T-cell (primary cell): ENCODE measurements around the gene AKR7A2. TPM values are rescaled to one million over a fixed set of nuclear protein-coding genes. Genes with fewer than 3 reads are reported as not detected.

Source experiments
- ATAC-seq, 4 experiments: fragments of 200-7000 bp in 3 of 4; fragments of 150-1000 bp in 1 of 4; cut with Tn5 transposase; replicated peaks in 1 of 4; 1 replicate in 3 of 4; 2 replicates in 1 of 4; pipeline ENCODE4 v1.10.0; 2021; ENCODE audit warnings: moderate library complexity in 3 of 4, mild to moderate bottlenecking in 2 of 4, moderate number of reproducible peaks in 1 of 4
- CTCF ChIA-PET, 2 donors: fragments of 300-600 bp; sonication (Branson Sonifier 250); formaldehyde crosslinking; loops; one replicate each; lab custom pipeline; 2022; ENCODE audit warnings: antibody characterized with exemption in 2 of 2; lab: Charles Lee
- POLR2A ChIA-PET, 2 donors: fragments of 300-600 bp; sonication (Branson Sonifier 250); formaldehyde crosslinking; loops; one replicate each; lab custom pipeline; 2022; ENCODE audit warnings: antibody characterized with exemption in 2 of 2; lab: Charles Lee
- DNase-seq, 35 experiments: peaks; one replicate each; pipeline versions ENCODE4 v3.0.0 to v3.0.0-alpha.2; 2013 to 2023
- H3K27ac ChIP-seq: one replicate; pipeline ENCODE4 v1.5.1; 2013; ENCODE audit warnings: low read length
- H3K27me3 ChIP-seq, 2 experiments: replicated peaks in 1 of 2; 1 replicate in 1 of 2; 2 replicates in 1 of 2; pipeline versions ENCODE4 v1.6.1 to v1.7.0; 2013; ENCODE audit warnings: low read length in 1 of 2, mixed read lengths in 1 of 2; ENCODE audit not compliant: control insufficient read depth in 2 of 2, insufficient read depth in 2 of 2; ENCODE audit errors: extremely low read depth in 1 of 2
- H3K36me3 ChIP-seq, 2 donors: 1 replicate in 1 of 2; 2 replicates in 1 of 2; pipeline versions ENCODE4 v1.6.1 to v1.7.0; 2013; ENCODE audit warnings: low read length in 1 of 2; ENCODE audit not compliant: control insufficient read depth in 2 of 2, insufficient read depth in 1 of 2; ENCODE audit errors: extremely low read depth in 1 of 2
- H3K4me1 ChIP-seq, 2 experiments: 1 replicate in 1 of 2; 2 replicates in 1 of 2; pipeline versions ENCODE4 v1.6.1 to v1.7.0; 2013; ENCODE audit warnings: low read length in 2 of 2, mixed read lengths in 1 of 2; ENCODE audit not compliant: insufficient read depth in 2 of 2, control insufficient read depth in 1 of 2; ENCODE audit errors: extremely low read depth in 1 of 2
- H3K4me3 ChIP-seq, 2 donors: 1 replicate in 1 of 2; 2 replicates in 1 of 2; pipeline versions ENCODE4 v1.5.1 to v1.7.0; 2013; ENCODE audit warnings: mild to moderate bottlenecking in 2 of 2, low read length in 1 of 2, moderate library complexity in 1 of 2; ENCODE audit not compliant: control insufficient read depth in 1 of 2; ENCODE audit errors: extremely low read depth in 1 of 2
- H3K9me3 ChIP-seq: 2 replicates; pipeline ENCODE4 v1.7.0; 2013
- H3K27ac Mint-ChIP-seq, 2 donors: one replicate each; pipeline ENCODE4 v1.8.0; 2020 to 2021; ENCODE audit warnings: mild to moderate bottlenecking in 2 of 2, mixed read lengths in 2 of 2
- H3K27me3 Mint-ChIP-seq, 2 donors: one replicate each; pipeline ENCODE4 v1.8.0; 2021 to 2022; ENCODE audit warnings: mixed read lengths in 2 of 2
- H3K36me3 Mint-ChIP-seq: one replicate; pipeline ENCODE4 v1.8.0; 2021; ENCODE audit warnings: mixed read lengths
- H3K4me1 Mint-ChIP-seq, 3 donors: one replicate each; pipeline ENCODE4 v1.8.0; 2020 to 2022; ENCODE audit warnings: mixed read lengths in 3 of 3, mild to moderate bottlenecking in 1 of 3
- H3K4me3 Mint-ChIP-seq, 3 donors: one replicate each; pipeline ENCODE4 v1.8.0; 2020 to 2022; ENCODE audit warnings: mild to moderate bottlenecking in 3 of 3, mixed read lengths in 3 of 3, moderate library complexity in 3 of 3
- H3K9me3 Mint-ChIP-seq, 3 donors: one replicate each; pipeline ENCODE4 v1.8.0; 2020 to 2022; ENCODE audit warnings: mixed read lengths in 3 of 3
- WGBS: methylation state at CpG from one replicate; pipeline ENCODE4 v1.1.5; 2013; ENCODE audit warnings: missing lambda C conversion rate; ENCODE audit not compliant: insufficient coverage; 5-methylcytosine and 5-hydroxymethylcytosine counted together
- total RNA-seq, 35 experiments: library from RNA in 6 of 35; stranded (reverse) in 6 of 35; fragments of 120-200 nt in 1 of 35; gene quantifications; one replicate each; pipeline versions ENCODE4 v1.2.1 to v1.2.4 and lab custom pipeline; 2013 to 2026

Gene AKR7A2
- total RNA-seq, 5 donors from 2014 or later (not counting 1 experiment from before 2014, with no cell fraction given): 20.8 to 35.4 (median 32.0) TPM

DNA sequence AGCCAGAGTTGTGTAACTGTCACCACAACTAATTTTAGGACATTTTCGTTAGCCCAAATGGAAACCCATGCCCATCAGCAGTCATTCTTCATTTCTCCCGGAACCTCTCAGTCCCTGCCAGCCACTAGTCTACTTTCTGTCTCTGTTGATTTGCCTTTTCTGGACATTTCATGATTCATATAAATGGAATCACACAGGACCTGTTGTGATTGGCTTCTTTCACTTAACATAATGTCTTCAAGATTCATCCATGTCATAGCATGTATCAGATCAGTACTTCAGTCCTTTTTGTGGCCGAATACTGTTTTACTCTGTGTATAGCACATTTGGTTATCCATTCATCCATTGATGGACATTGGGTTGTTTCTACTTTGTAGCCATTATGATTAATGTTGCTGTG is 7.3 kb upstream of the AKR7A2 start:
- DNase-seq (no peak), ATAC-seq (no peak)
- CTCF ChIA-PET: interaction anchor here in 1 of 2 donors (0.6 kb wide), 1 partner anchor 23 kb away, joined by 3 read pairs; no protein-coding TSS in a partner anchor
- Histone ChIP-seq H3K9me3 (no peaks in the 10 kb centered on the region), H3K4me1 (peaks cover 0 to 6% of the 10 kb centered on the region in 2 experiments), H3K36me3 (peaks cover 2 to 6% of the 10 kb centered on the region in 2 donors), H3K27ac (no peak overlapping the region), H3K4me3 (no peak overlapping the region), H3K27me3 (no peaks in the 10 kb centered on the region)
- peaks cover 14% of the 10 kb centered on the region for H3K36me3 Mint-ChIP-seq
- no peaks in the 10 kb centered on the region for H3K9me3 Mint-ChIP-seq
- peaks cover 7 to 16% (median 11%) of the 10 kb centered on the region in 3 donors for H3K4me1 Mint-ChIP-seq
- POLR2A ChIA-PET: interaction anchor here in 1 of 2 donors (0.7 kb wide), 1 partner anchor 18 kb away, joined by 6 read pairs; no protein-coding TSS in a partner anchor
- WGBS: 90% methylated on average over 2 of the region's 3 CpGs
- H3K27me3 Mint-ChIP-seq: no peaks in the 10 kb centered on the region
- H3K27ac Mint-ChIP-seq: no peak overlapping the region
- no peak overlapping the region for H3K4me3 Mint-ChIP-seq

DNA sequence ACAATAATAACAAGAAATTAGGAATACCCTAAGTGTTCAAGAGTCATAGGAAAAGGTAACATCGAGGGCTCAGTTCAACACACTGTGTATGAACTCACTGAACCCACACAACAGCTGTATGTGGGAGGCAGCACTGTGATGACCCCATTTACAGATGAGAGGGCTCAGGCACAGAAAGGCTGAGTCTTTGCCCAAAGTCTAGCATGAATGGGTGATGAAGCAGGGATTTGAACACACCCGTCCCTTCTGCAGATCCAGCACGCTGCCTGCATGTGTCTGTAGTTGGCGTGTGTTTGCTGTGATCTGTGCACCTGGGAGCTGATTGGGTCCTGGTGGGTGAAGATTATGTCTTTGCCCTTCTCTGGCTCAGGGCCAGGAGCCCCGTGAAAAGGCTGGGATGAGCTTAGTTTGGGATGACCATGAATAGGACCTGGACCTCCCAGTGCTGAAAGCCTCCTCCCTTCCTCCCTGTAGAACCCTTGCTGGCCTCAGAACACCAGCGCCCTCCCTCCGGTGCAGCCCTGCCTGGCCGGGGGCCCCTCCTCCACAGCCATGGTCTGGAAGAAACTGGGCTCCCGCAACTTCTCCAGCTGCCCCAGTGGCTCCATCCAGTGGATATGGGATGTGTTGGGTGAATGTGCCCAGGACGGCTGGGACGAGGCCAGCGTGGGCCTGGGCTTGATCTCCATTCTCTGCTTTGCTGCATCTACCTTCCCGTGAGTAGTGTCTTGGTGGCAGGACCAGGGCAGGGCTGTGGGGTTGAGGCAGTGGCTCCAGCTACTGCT is 5.4 kb upstream of the AKR7A2 start:
- Histone ChIP-seq H3K36me3 (peaks cover 2% of the 10 kb centered on the region in 2 donors), H3K27me3 (no peaks in the 10 kb centered on the region), H3K9me3 (no peaks in the 10 kb centered on the region), H3K4me3 (no peak overlapping the region), H3K27ac (no peak overlapping the region), H3K4me1 (peaks cover 0 to 22% of the 10 kb centered on the region in 2 experiments)
- no peak for ATAC-seq
- POLR2A ChIA-PET: interaction anchor here in 1 of 2 donors (0.6 kb wide), 1 partner anchor 157 kb away, joined by 12 read pairs; no protein-coding TSS in a partner anchor
- Mint-ChIP-seq H3K4me1 (peaks cover 19 to 28% (median 23%) of the 10 kb centered on the region in 3 donors), H3K4me3 (no peak overlapping the region), H3K36me3 (peaks cover 12% of the 10 kb centered on the region), H3K27ac (no peak overlapping the region), H3K27me3 (no peaks in the 10 kb centered on the region), H3K9me3 (no peaks in the 10 kb centered on the region)
- no peak for DNase-seq
- CTCF ChIA-PET: no interaction called here
- WGBS: 94% methylated on average over 7 of the region's 13 CpGs

GRCh38 chr1:19315378-19316198 is 3.6 kb upstream of the AKR7A2 start:
- ChIA-PET POLR2A (no interaction called here), CTCF (no interaction called here)
- DNase-seq (peak in 1 of 35 experiments; percentile 26), ATAC-seq (no peak)
- Mint-ChIP-seq H3K27me3 (no peaks in the 10 kb centered on the region), H3K27ac (no peak overlapping the region), H3K4me3 (no peak overlapping the region), H3K9me3 (no peaks in the 10 kb centered on the region), H3K36me3 (peaks cover 11% of the 10 kb centered on the region), H3K4me1 (peaks cover 28 to 37% (median 32%) of the 10 kb centered on the region in 3 donors)
- 61% methylated on average over 8 of the region's 17 CpGs for WGBS
- peaks cover 2% of the 10 kb centered on the region in 2 donors for H3K36me3 ChIP-seq
- H3K27ac ChIP-seq: no peak overlapping the region
- H3K4me3 ChIP-seq: no peak overlapping the region
- H3K27me3 ChIP-seq: no peaks in the 10 kb centered on the region
- peaks cover 4 to 33% of the 10 kb centered on the region in 2 experiments for H3K4me1 ChIP-seq
- H3K9me3 ChIP-seq: no peaks in the 10 kb centered on the region

- no peaks in the 10 kb centered on the region for H3K9me3 ChIP-seq
- CTCF ChIA-PET: no interaction called here
- H3K27ac ChIP-seq: no peak overlapping the region
- Mint-ChIP-seq H3K36me3 (peaks cover 11% of the 10 kb centered on the region), H3K4me1 (peaks cover 30 to 46% (median 39%) of the 10 kb centered on the region in 3 donors), H3K27me3 (no peaks in the 10 kb centered on the region), H3K27ac (no peak overlapping the region), H3K9me3 (no peaks in the 10 kb centered on the region), H3K4me3 (peak overlapping the region in 1 of 3 donors; percentile 94)
- H3K36me3 ChIP-seq: peaks cover 2% of the 10 kb centered on the region in 2 donors
- ATAC-seq (no peak), DNase-seq (no peak)
- no peaks in the 10 kb centered on the region for H3K27me3 ChIP-seq
- POLR2A ChIA-PET: interaction anchor here in 1 of 2 donors (0.6 kb wide), 1 partner anchor 345 kb away, joined by 4 read pairs; no protein-coding TSS in a partner anchor
- H3K4me3 ChIP-seq: no peak overlapping the region
- peaks cover 4 to 36% of the 10 kb centered on the region in 2 experiments for H3K4me1 ChIP-seq
- WGBS: 88% methylated on average over 6 of the region's 10 CpGs
Observed at GRCh38 chr1:19313961-19314882, 2.3 kb upstream of the AKR7A2 start.

DNA sequence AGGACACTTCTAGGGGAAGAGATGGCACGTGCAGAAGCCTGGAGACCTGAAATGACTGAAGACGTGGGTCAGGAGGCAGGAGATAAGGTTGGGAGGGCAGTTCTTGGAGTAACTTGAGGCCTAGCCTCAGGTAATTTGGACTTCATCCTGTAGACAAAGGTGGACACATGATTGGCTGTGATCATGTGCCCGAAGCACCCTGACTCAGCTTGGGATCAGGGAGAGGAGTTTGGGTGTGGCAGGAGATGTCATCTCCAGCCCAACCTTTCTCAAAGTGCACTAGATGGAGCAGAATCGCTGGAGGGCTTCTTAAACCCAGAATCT is 1.7 kb upstream of the AKR7A2 start:
- H3K4me3 Mint-ChIP-seq: peak overlapping the region; percentile 77 to 94 (median 86)
- ATAC-seq (no peak), DNase-seq (no peak)
- no peak overlapping the region for H3K4me3 ChIP-seq
- peaks cover 4 to 36% of the 10 kb centered on the region in 2 experiments for H3K4me1 ChIP-seq
- H3K9me3 ChIP-seq: no peaks in the 10 kb centered on the region
- peaks cover 13% of the 10 kb centered on the region for H3K36me3 Mint-ChIP-seq
- WGBS: 100% methylated on average over 3 of the region's 4 CpGs
- H3K27ac ChIP-seq: no peak overlapping the region
- ChIA-PET POLR2A (no interaction called here), CTCF (no interaction called here)
- H3K27me3 ChIP-seq: no peaks in the 10 kb centered on the region
- peak overlapping the region; percentile 7 to 75 for H3K27ac Mint-ChIP-seq
- peaks cover 37 to 52% (median 43%) of the 10 kb centered on the region in 3 donors for H3K4me1 Mint-ChIP-seq
- H3K36me3 ChIP-seq: peaks cover 2% of the 10 kb centered on the region in 2 donors
- H3K27me3 Mint-ChIP-seq: no peaks in the 10 kb centered on the region
- no peaks in the 10 kb centered on the region for H3K9me3 Mint-ChIP-seq
